H1 (cell line): ENCODE results near the gene MEGF11. TPM values are rescaled to one million over a fixed set of nuclear protein-coding genes. Genes with fewer than 3 reads are reported as not detected.

Experiments used
- CTCF ChIA-PET: fragments of 300-600 bp; sonication (Branson Sonifier 250); formaldehyde crosslinking; loops from one replicate; lab custom pipeline; 2021; ENCODE audit not compliant: partially characterized antibody; lab: Charles Lee
- POLR2A ChIA-PET: fragments of 300-600 bp; sonication (Branson Sonifier 250); formaldehyde crosslinking; loops from one replicate; lab custom pipeline; 2021; ENCODE audit warnings: inconsistent platforms; ENCODE audit not compliant: partially characterized antibody; lab: Charles Lee
- DNase-seq, 2 experiments: peaks; one replicate each; pipeline versions ENCODE4 v3.0.0 to v3.0.0-alpha.2; 2010 to 2022; ENCODE audit warnings: low spot score in 2 of 2, low read depth in 1 of 2, mixed read lengths in 1 of 2
- FAIRE-seq: peaks from 2 replicates; lab custom pipeline; 2011; peaks lifted over from hg19 to GRCh38; lab: Jason Lieb, UNC
- H2AFZ ChIP-seq: 2 replicates; pipeline ENCODE4 v1.8.1; 2012; ENCODE audit warnings: low read length, inconsistent platforms
- H2AK5ac ChIP-seq: 2 replicates; pipeline ENCODE4 v1.6.1; 2013; ENCODE audit warnings: low read depth, low read length
- H2BK120ac ChIP-seq: replicated peaks from 2 replicates; pipeline ENCODE3; 2013; ENCODE audit warnings: low read depth, low read length, inconsistent platforms
- H2BK12ac ChIP-seq: 2 replicates; pipeline ENCODE4 v1.6.1; 2013; ENCODE audit warnings: low read depth, low read length
- H2BK15ac ChIP-seq: 2 replicates; pipeline ENCODE4 v1.6.1; 2013; ENCODE audit warnings: low read length
- H2BK20ac ChIP-seq: 2 replicates; pipeline ENCODE4 v1.6.1; 2013; ENCODE audit warnings: low read length
- H2BK5ac ChIP-seq: 2 replicates; pipeline ENCODE4 v1.6.1; 2013; ENCODE audit warnings: low read depth, low read length
- H3K14ac ChIP-seq: 2 replicates; pipeline ENCODE4 v1.6.1; 2013; ENCODE audit warnings: inconsistent platforms; ENCODE audit not compliant: insufficient read length
- H3K18ac ChIP-seq: 2 replicates; pipeline ENCODE4 v1.6.1; 2013; ENCODE audit warnings: low read length; ENCODE audit errors: extremely low read depth
- H3K23ac ChIP-seq: 2 replicates; pipeline ENCODE4 v1.6.1; 2013; ENCODE audit warnings: inconsistent platforms; ENCODE audit not compliant: insufficient read length
- H3K23me2 ChIP-seq: 2 replicates; pipeline ENCODE4 v1.6.1; 2013; ENCODE audit warnings: low read depth, low read length
- H3K27ac ChIP-seq: 2 replicates; pipeline ENCODE4 v1.6.1; 2011; ENCODE audit warnings: low read depth, low read length, inconsistent platforms
- H3K27me3 ChIP-seq, 4 experiments: replicated peaks in 1 of 4; 1 replicate in 1 of 4; 2 replicates in 3 of 4; pipeline versions ENCODE4 v1.6.1 to v1.8.1; 2011 to 2013; ENCODE audit warnings: low read length in 3 of 4, mild to moderate bottlenecking in 3 of 4, inconsistent platforms in 2 of 4, mixed read lengths in 2 of 4, moderate library complexity in 1 of 4; ENCODE audit not compliant: control insufficient read depth in 3 of 4, insufficient read depth in 3 of 4; ENCODE audit errors: extremely low read depth in 1 of 4
- H3K36me3 ChIP-seq, 4 experiments: 2 replicates each; pipeline versions ENCODE4 v1.6.1 to v1.8.1; 2011 to 2013; ENCODE audit warnings: mild to moderate bottlenecking in 4 of 4, low read length in 3 of 4, moderate library complexity in 2 of 4, control low read depth in 1 of 4, inconsistent platforms in 1 of 4; ENCODE audit not compliant: insufficient read depth in 4 of 4, control insufficient read depth in 2 of 4
- H3K4ac ChIP-seq: replicated peaks from 2 replicates; pipeline ENCODE3; 2013; ENCODE audit warnings: low read length, low read depth, mixed read lengths, inconsistent platforms; ENCODE audit not compliant: insufficient read length
- H3K4me1 ChIP-seq, 4 experiments: replicated peaks in 1 of 4; 1 replicate in 1 of 4; 2 replicates in 3 of 4; pipeline versions ENCODE4 v1.6.1 to v1.8.1; 2011 to 2013; ENCODE audit warnings: low read length in 3 of 4, inconsistent platforms in 2 of 4, mixed read lengths in 1 of 4; ENCODE audit not compliant: insufficient read depth in 4 of 4, control insufficient read depth in 3 of 4
- H3K4me2 ChIP-seq, 2 experiments: 2 replicates each; pipeline versions ENCODE4 v1.6.1 to v1.8.1; 2011 to 2013; ENCODE audit warnings: low read depth in 2 of 2, low read length in 2 of 2, control low read depth in 1 of 2, inconsistent platforms in 1 of 2, mild to moderate bottlenecking in 1 of 2; ENCODE audit not compliant: insufficient read depth in 1 of 2
- H3K4me3 ChIP-seq, 4 experiments: fragments of 200-600, 300-600 bp in 1 of 4; sonication (generic), shearing (Covaris generic), sonication (Bioruptor Twin) in 1 of 4; 2 replicates each; pipeline versions ENCODE4 v1.5.1 to v1.8.1; 2011 to 2016; ENCODE audit warnings: low read length in 4 of 4, low read depth in 3 of 4, control low read depth in 2 of 4, inconsistent platforms in 2 of 4, mild to moderate bottlenecking in 2 of 4, mixed read lengths in 1 of 4, moderate library complexity in 1 of 4; ENCODE audit not compliant: insufficient read depth in 2 of 4; ENCODE audit errors: extremely low read depth in 1 of 4
- H3K56ac ChIP-seq: replicated peaks from 2 replicates; pipeline ENCODE3; 2013; ENCODE audit warnings: low read depth, mild to moderate bottlenecking, mixed read lengths, low read length, inconsistent platforms; ENCODE audit not compliant: insufficient read length
- H3K79me1 ChIP-seq: 2 replicates; pipeline ENCODE4 v1.6.1; 2013; ENCODE audit warnings: low read depth, low read length, control low read depth
- H3K79me2 ChIP-seq, 2 experiments: 2 replicates each; pipeline versions ENCODE4 v1.6.1 to v1.8.1; 2012 to 2013; ENCODE audit warnings: low read length in 2 of 2, mild to moderate bottlenecking in 2 of 2, inconsistent platforms in 1 of 2; ENCODE audit not compliant: insufficient read depth in 2 of 2, control insufficient read depth in 1 of 2
- H3K9ac ChIP-seq, 4 experiments: replicated peaks in 1 of 4; 1 replicate in 1 of 4; 2 replicates in 3 of 4; pipeline versions ENCODE4 v1.6.1 to v1.8.1; 2011 to 2013; ENCODE audit warnings: low read depth in 3 of 4, low read length in 3 of 4, control low read depth in 2 of 4, mild to moderate bottlenecking in 2 of 4, moderate library complexity in 2 of 4, inconsistent platforms in 1 of 4; ENCODE audit errors: extremely low read depth in 1 of 4
- H3K9me3 ChIP-seq, 2 experiments: 2 replicates each; pipeline versions ENCODE4 v1.6.1 to v1.8.1; 2012 to 2013; ENCODE audit warnings: mild to moderate bottlenecking in 2 of 2, moderate library complexity in 2 of 2, control low read depth in 1 of 2, inconsistent platforms in 1 of 2, low read depth in 1 of 2, low read length in 1 of 2, mixed read lengths in 1 of 2; ENCODE audit not compliant: insufficient read depth in 2 of 2
- H4K20me1 ChIP-seq, 2 experiments: replicated peaks in 1 of 2; 2 replicates each; pipeline versions ENCODE3 to v1.8.1; 2011 to 2013; ENCODE audit warnings: inconsistent platforms in 2 of 2, low read length in 2 of 2, mild to moderate bottlenecking in 1 of 2; ENCODE audit not compliant: insufficient read depth in 2 of 2, control insufficient read depth in 1 of 2
- H4K5ac ChIP-seq: 2 replicates; pipeline ENCODE4 v1.6.1; 2013; ENCODE audit warnings: low read length, low read depth, mixed read lengths, inconsistent platforms; ENCODE audit not compliant: insufficient read length
- H4K8ac ChIP-seq: 2 replicates; pipeline ENCODE4 v1.8.0; 2013; ENCODE audit warnings: mild to moderate bottlenecking, moderate library complexity, low read length, inconsistent platforms; ENCODE audit not compliant: insufficient read depth; ENCODE audit errors: extremely low read depth
- H4K91ac ChIP-seq: replicated peaks from 2 replicates; pipeline ENCODE3; 2013; ENCODE audit warnings: low read length, mixed read lengths, inconsistent platforms; ENCODE audit not compliant: insufficient read length
- HDAC6 ChIP-seq: IDR thresholded peaks from one replicate; pipeline ENCODE4 v1.7.1; 2012; ENCODE audit warnings: low read depth, mild to moderate bottlenecking, inconsistent platforms, low read length, moderate library complexity
- RXRA ChIP-seq: IDR thresholded peaks from 2 replicates; pipeline ENCODE4 v1.6.1; 2011; ENCODE audit warnings: low read depth, mild to moderate bottlenecking, low read length, moderate library complexity; ENCODE audit not compliant: insufficient read depth
- WGBS, 2 experiments: shearing (Covaris generic) in 1 of 2; methylation state at CpG; one replicate each; pipeline versions ENCODE4 v1.1.6 to v1.1.7; 2013 to 2015; ENCODE audit warnings: low lambda C conversion rate in 2 of 2, mixed read lengths in 2 of 2, inconsistent platforms in 1 of 2, low coverage in 1 of 2, missing lambda C conversion rate in 1 of 2; ENCODE audit not compliant: insufficient replicate concordance in 2 of 2, insufficient coverage in 1 of 2, insufficient read length in 1 of 2; ENCODE audit errors: extremely low coverage in 1 of 2, missing lambda C conversion rate in 1 of 2; 5-methylcytosine and 5-hydroxymethylcytosine counted together
- polyA plus RNA-seq, 7 experiments: library from polyadenylated mRNA; depleted of rRNA in 3 of 7; stranded (reverse) in 5 of 7; unstranded in 2 of 7; fragments of >200 nt in 5 of 7; fragments of 200-250 nt in 2 of 7; gene quantifications; 1 replicate in 5 of 7; 2 replicates in 1 of 7; 4 replicates in 1 of 7; pipeline versions ENCODE4 v1.2.1 to v1.2.3, GENCODE V29; 2011 to 2013; ENCODE audit warnings: missing spikeins in 2 of 7, mixed read lengths in 2 of 7
- total RNA-seq: library from RNA; stranded (reverse); fragmentation: NEBNext Ultra II Directional; extraction: Animal tissue kit (Norgen Biotek cat#: 25700); gene quantifications from 2 replicates; pipeline ENCODE4 v1.2.1, GENCODE V29; 2021

Gene MEGF11
- total and polyA plus RNA-seq, 2 of the 8 experiments (the other 6 are each of a cell fraction or from before 2014, with no cell fraction given): 4.4 to 4.8 TPM

GRCh38 chr15:66101715-66102395, 151.7 kb downstream of the MEGF11 start:
- H2AFZ ChIP-seq: no peak overlapping the region
- no peak overlapping the region for H3K9ac ChIP-seq
- ChIA-PET POLR2A (no interaction called here), CTCF (interaction anchor here (0.9 to 1.5 kb wide), 10 partner anchors 9 to 163 kb away, joined by 3 to 7 read pairs (median 3); no protein-coding TSS in a partner anchor)
- H2BK20ac ChIP-seq: no peak overlapping the region
- no peaks in the 10 kb centered on the region for H3K79me2 ChIP-seq
- no peak overlapping the region for H4K91ac ChIP-seq
- no peak overlapping the region for H3K18ac ChIP-seq
- H3K4ac ChIP-seq: no peak overlapping the region
- no peak overlapping the region for H2BK5ac ChIP-seq
- H3K36me3 ChIP-seq: no peaks in the 10 kb centered on the region
- FAIRE-seq: no peak
- no peak overlapping the region for H2BK15ac ChIP-seq
- no peaks in the 10 kb centered on the region for H4K20me1 ChIP-seq
- H4K5ac ChIP-seq: no peak overlapping the region
- H3K56ac ChIP-seq: no peak overlapping the region
- no peak overlapping the region for H3K27ac ChIP-seq
- no peak overlapping the region; the same call in 1 of the 2 replicates for H4K8ac ChIP-seq
- H2BK12ac ChIP-seq: no peak overlapping the region
- H3K4me3 ChIP-seq: no peak overlapping the region
- H3K79me1 ChIP-seq: no peaks in the 10 kb centered on the region
- no peak overlapping the region for H2AK5ac ChIP-seq
- H3K23me2 ChIP-seq: no peaks in the 10 kb centered on the region
- no peak overlapping the region for H2BK120ac ChIP-seq
- WGBS, 2 experiments: 70% methylated on average over 10 of the region's 10 CpGs; no CpG with 5 or more reads in 1 of the 2 experiments
- no peak overlapping the region for H3K23ac ChIP-seq
- H3K4me1 ChIP-seq: peaks cover 7 to 17% (median 9%) of the 10 kb centered on the region in 4 experiments
- H3K27me3 ChIP-seq: no peaks in the 10 kb centered on the region
- no peak for DNase-seq
- H3K9me3 ChIP-seq: no peaks in the 10 kb centered on the region
- H3K4me2 ChIP-seq: peak overlapping the region; percentile 15 to 34; a peak in 2 of 4 replicates
- no peak overlapping the region for H3K14ac ChIP-seq
- TF ChIP-seq HDAC6 (no peak), RXRA (no peak)
